Bronchial epithelial cell (primary cell): ENCODE results near the gene ZDHHC21. TPM values are rescaled to one million over a fixed set of nuclear protein-coding genes. Genes with fewer than 3 reads are reported as not detected.
A peak's percentile ranks its signal among the peaks of the same experiment; 100 is the strongest.
"Not testable (repeated sequence)": the region's sequence is repeated elsewhere in the genome, so short reads cannot be mapped to it uniquely, and the experiment has no call there.

Experiments used
- DNase-seq: peaks from one replicate; pipeline ENCODE4 v3.0.0-alpha.2; 2010; ENCODE audit warnings: low read depth
- FAIRE-seq: peaks from 2 replicates; lab custom pipeline; 2011; peaks lifted over from hg19 to GRCh38; lab: Jason Lieb, UNC
- H3K27me3 ChIP-seq: 2 replicates; pipeline ENCODE4 v1.5.1; 2011; ENCODE audit warnings: low read length; ENCODE audit not compliant: control insufficient read depth, insufficient read depth
- H3K36me3 ChIP-seq: 2 replicates; pipeline ENCODE4 v1.5.1; 2011; ENCODE audit warnings: low read length; ENCODE audit not compliant: control insufficient read depth, insufficient read depth
- H3K4me3 ChIP-seq: 2 replicates; pipeline ENCODE4 v1.5.1; 2011; ENCODE audit warnings: mild to moderate bottlenecking, low read depth, low read length, control low read depth
- CTCF ChIP-seq: IDR thresholded peaks from 2 replicates; pipeline ENCODE4 v1.5.1; 2011; ENCODE audit warnings: mild to moderate bottlenecking, moderate library complexity, low read length, control low read depth, inconsistent platforms; ENCODE audit not compliant: insufficient read depth, severe bottlenecking
- total RNA-seq: library from RNA; depleted of rRNA; stranded (reverse); fragments of >200 nt; gene quantifications from 2 replicates; pipeline ENCODE4 v1.2.1, GENCODE V29; 2014

ZDHHC21 gene
- total RNA-seq, 1 donor from 2014 or later, result 8.4 TPM

GRCh38 chr9:14677872-14678271 is 15.4 kb downstream of the ZDHHC21 start:
- Histone ChIP-seq H3K36me3 (no peaks in the 10 kb centered on the region), H3K27me3 (no peaks in the 10 kb centered on the region), H3K4me3 (no peak overlapping the region)
- no peak for TF ChIP-seq CTCF
- no peak for FAIRE-seq
- DNase-seq, result no peak

GRCh38 chr9:14677396-14677795 is 15.8 kb downstream of the ZDHHC21 start:
- TF ChIP-seq CTCF, result no peak
- no peak for FAIRE-seq
- DNase-seq, result peak; percentile 22
- H3K36me3 ChIP-seq, result no peaks in the 10 kb centered on the region
- no peak overlapping the region for H3K4me3 ChIP-seq
- no peaks in the 10 kb centered on the region for H3K27me3 ChIP-seq

- no peak for FAIRE-seq
- TF ChIP-seq CTCF, result no peak
- Histone ChIP-seq H3K36me3 (no peaks in the 10 kb centered on the region), H3K4me3 (no peak overlapping the region), H3K27me3 (no peaks in the 10 kb centered on the region)
- no peak for DNase-seq
Observed at GRCh38 chr9:14674630-14675029, 18.6 kb downstream of the ZDHHC21 start.

- H3K27me3 ChIP-seq, result no peaks in the 10 kb centered on the region
- FAIRE-seq (no peak), DNase-seq (no peak)
- H3K36me3 ChIP-seq, result no peaks in the 10 kb centered on the region
- no peak for TF ChIP-seq CTCF
- no peak overlapping the region for H3K4me3 ChIP-seq
Observed at GRCh38 chr9:14671377-14671776, 21.9 kb downstream of the ZDHHC21 start.

GRCh38 chr9:14670718-14671117 is 22.5 kb downstream of the ZDHHC21 start:
- Histone ChIP-seq H3K27me3 (no peaks in the 10 kb centered on the region), H3K4me3 (no peak overlapping the region), H3K36me3 (no peaks in the 10 kb centered on the region)
- FAIRE-seq (no peak), DNase-seq (peak; percentile 75)
- TF ChIP-seq CTCF, result no peak

- FAIRE-seq, DNase-seq, H3K4me3 ChIP-seq, H3K27me3 ChIP-seq, H3K36me3 ChIP-seq: not testable (repeated sequence)
Observed at GRCh38 chr9:14664022-14664421, 29.2 kb downstream of the ZDHHC21 start.
